ENCODE data around the gene SMG6.

DNA sequence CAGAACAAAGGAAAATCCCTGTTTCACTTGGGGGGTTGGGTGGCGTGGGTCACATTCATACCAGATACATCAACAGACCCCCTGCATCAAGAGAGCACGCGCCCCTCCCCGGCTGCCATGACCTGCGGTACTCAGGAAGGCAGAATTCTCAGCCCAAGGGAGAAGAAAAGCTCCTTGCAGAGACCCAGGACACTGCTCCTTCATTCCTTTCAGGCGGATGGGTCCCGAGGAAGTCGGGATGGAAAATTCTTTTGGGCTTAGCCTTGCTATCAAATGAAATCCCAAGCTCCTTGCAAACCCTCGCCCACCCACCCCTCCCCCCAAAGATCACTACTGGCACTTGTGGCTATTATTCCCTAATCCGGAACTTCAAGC is 208.1 kb downstream of the SMG6 start:
- TF ChIP-seq, protein P1, sequence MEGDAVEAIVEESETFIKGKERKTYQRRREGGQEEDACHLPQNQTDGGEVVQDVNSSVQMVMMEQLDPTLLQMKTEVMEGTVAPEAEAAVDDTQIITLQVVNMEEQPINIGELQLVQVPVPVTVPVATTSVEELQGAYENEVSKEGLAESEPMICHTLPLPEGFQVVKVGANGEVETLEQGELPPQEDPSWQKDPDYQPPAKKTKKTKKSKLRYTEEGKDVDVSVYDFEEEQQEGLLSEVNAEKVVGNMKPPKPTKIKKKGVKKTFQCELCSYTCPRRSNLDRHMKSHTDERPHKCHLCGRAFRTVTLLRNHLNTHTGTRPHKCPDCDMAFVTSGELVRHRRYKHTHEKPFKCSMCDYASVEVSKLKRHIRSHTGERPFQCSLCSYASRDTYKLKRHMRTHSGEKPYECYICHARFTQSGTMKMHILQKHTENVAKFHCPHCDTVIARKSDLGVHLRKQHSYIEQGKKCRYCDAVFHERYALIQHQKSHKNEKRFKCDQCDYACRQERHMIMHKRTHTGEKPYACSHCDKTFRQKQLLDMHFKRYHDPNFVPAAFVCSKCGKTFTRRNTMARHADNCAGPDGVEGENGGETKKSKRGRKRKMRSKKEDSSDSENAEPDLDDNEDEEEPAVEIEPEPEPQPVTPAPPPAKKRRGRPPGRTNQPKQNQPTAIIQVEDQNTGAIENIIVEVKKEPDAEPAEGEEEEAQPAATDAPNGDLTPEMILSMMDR (conservative IDR thresholded peaks at IDR 0.05 in 1 of 2, IDR thresholded peaks at IDR 0.05 in 1 of 2; ENCODE audit: extremely low read depth in 1 of 2, insufficient read depth in 1 of 2, low read depth in 1 of 2, low read length in 2 of 2) = no peak
- TF ChIP-seq EZH2 (IDR thresholded peaks at IDR 0.05; ENCODE audit: borderline replicate concordance, low read length) = no peak

Measured in mammary epithelial cell (primary cell).